Progenitor cell of endocrine pancreas (in vitro differentiated cells): ENCODE results near the gene GZMB. TPM values are rescaled to one million over a fixed set of nuclear protein-coding genes. Genes with fewer than 3 reads are reported as not detected.
A peak's percentile ranks its signal among the peaks of the same experiment; 100 is the strongest.

Experiments used
- DNase-seq: peaks from one replicate; pipeline ENCODE4 v3.0.0; 2021; ENCODE audit warnings: low spot score; ENCODE audit not compliant: unreplicated experiment
- H3K27ac Mint-ChIP-seq: 2 replicates; pipeline ENCODE4 v1.8.0; 2021; ENCODE audit warnings: mild to moderate bottlenecking, moderate library complexity, mixed read lengths
- H3K27me3 Mint-ChIP-seq: 2 replicates; pipeline ENCODE4 v1.8.0; 2021; ENCODE audit warnings: mixed read lengths
- H3K36me3 Mint-ChIP-seq: 2 replicates; pipeline ENCODE4 v1.8.0; 2022; ENCODE audit warnings: mixed read lengths; ENCODE audit not compliant: insufficient read depth
- H3K4me1 Mint-ChIP-seq: 2 replicates; pipeline ENCODE4 v1.8.0; 2021; ENCODE audit warnings: low read depth, mixed read lengths
- H3K4me3 Mint-ChIP-seq: 2 replicates; pipeline ENCODE4 v1.8.0; 2021; ENCODE audit warnings: low read depth, mild to moderate bottlenecking, moderate library complexity, mixed read lengths
- H3K9me3 Mint-ChIP-seq: 2 replicates; pipeline ENCODE4 v1.8.0; 2021; ENCODE audit warnings: low read depth, mixed read lengths
- CTCF ChIP-seq: fragments of 200-600 bp; sonication (generic); IDR thresholded peaks from one replicate; pipeline ENCODE4 v1.5.0; 2021; ENCODE audit warnings: antibody characterized with exemption, mild to moderate bottlenecking; ENCODE audit not compliant: unreplicated experiment
- long read RNA-seq: library from polyadenylated mRNA; unstranded; transcript quantifications from one replicate; pipeline ENCODE4 v2.0.0, GENCODE V29; 2020
- total RNA-seq: library from RNA; stranded (reverse); gene quantifications from 2 replicates; pipeline ENCODE4 v1.2.1, GENCODE V29; 2021

The GZMB gene
- not detected in 2 replicates for total RNA-seq
- long read RNA-seq, result 0 reads

GRCh38 chr14:24634158-24634557, at the start of gene GZMB:
Gene GZMB (minus strand): TSS chr14:24634190. CDS start chr14:24634160, 30 bp downstream.
- Mint-ChIP-seq H3K9me3 (peaks cover 17% of the 10 kb centered on the region), H3K36me3 (no peaks in the 10 kb centered on the region), H3K27ac (no peak within 1 kb of the TSS), H3K27me3 (no peaks in the 10 kb centered on the region), H3K4me1 (no peaks in the 10 kb centered on the region), H3K4me3 (no peak within 1 kb of the TSS)
- no peak for TF ChIP-seq CTCF
- DNase-seq, result no peak

- Mint-ChIP-seq H3K27ac (no peak overlapping the region), H3K4me3 (no peak overlapping the region), H3K9me3 (no peaks in the 10 kb centered on the region), H3K4me1 (peaks cover 2% of the 10 kb centered on the region), H3K27me3 (peaks cover 50% of the 10 kb centered on the region), H3K36me3 (no peaks in the 10 kb centered on the region)
- TF ChIP-seq CTCF, result no peak
- no peak for DNase-seq
These were observed 47.1 kb upstream of the GZMB start for GRCh38 chr14:24681056-24681455.

GRCh38 chr14:24680516-24680915, 46.5 kb upstream of the GZMB start:
- no peak for DNase-seq
- peaks cover 2% of the 10 kb centered on the region for H3K4me1 Mint-ChIP-seq
- H3K27me3 Mint-ChIP-seq, result peaks cover 52% of the 10 kb centered on the region
- H3K9me3 Mint-ChIP-seq, result no peaks in the 10 kb centered on the region
- no peak overlapping the region for H3K4me3 Mint-ChIP-seq
- H3K36me3 Mint-ChIP-seq, result no peaks in the 10 kb centered on the region
- H3K27ac Mint-ChIP-seq, result no peak overlapping the region
- no peak for TF ChIP-seq CTCF

GRCh38 chr14:24679248-24679961, 45.4 kb upstream of the GZMB start:
- Mint-ChIP-seq H3K36me3 (no peaks in the 10 kb centered on the region), H3K27ac (no peak overlapping the region), H3K4me1 (peaks cover 2% of the 10 kb centered on the region), H3K4me3 (no peak overlapping the region), H3K9me3 (no peaks in the 10 kb centered on the region), H3K27me3 (peaks cover 58% of the 10 kb centered on the region)
- no peak for TF ChIP-seq CTCF
- no peak for DNase-seq

GRCh38 chr14:24678801-24679247, 44.8 kb upstream of the GZMB start:
- Mint-ChIP-seq H3K9me3 (no peaks in the 10 kb centered on the region), H3K4me3 (peak overlapping the region; percentile 54), H3K27ac (peak overlapping the region; percentile 67), H3K36me3 (no peaks in the 10 kb centered on the region), H3K27me3 (peaks cover 61% of the 10 kb centered on the region), H3K4me1 (peaks cover 2% of the 10 kb centered on the region)
- TF ChIP-seq CTCF, result peak; percentile 99
- DNase-seq, result peak; percentile 65
